ENCODE results near the gene PLOD3.

Gene PLOD3

GRCh38 chr7:101251871-101252659, 34.7 kb upstream of the PLOD3 start:
- peak overlapping the region; percentile 70 for H3K4me3 ChIP-seq (ENCODE audit: low read depth, low read length)
- peak; percentile 90 for DNase-seq (ENCODE audit: low read depth, low spot score)
- ChIA-PET CTCF (interaction anchor here (0.7 to 2.5 kb wide), 5 partner anchors 9 to 108 kb away, joined by 3 to 12 read pairs (median 6); no protein-coding TSS in a partner anchor), POLR2A (interaction anchor here (0.9 to 1.0 kb wide), 2 partner anchors 31 to 34 kb away, joined by 3 read pairs; partner anchors contain the start of genes PLOD3 and ZNHIT1)
- no peak for TF ChIP-seq CTCF (IDR thresholded peaks at IDR 0.05; ENCODE audit: insufficient read depth, low read length, missing control alignments)

GRCh38 chr7:101250324-101250723, 32.9 kb upstream of the PLOD3 start:
- ChIA-PET CTCF (interaction anchor here (0.6 to 0.7 kb wide), 2 partner anchors 58 to 106 kb away, joined by 3 read pairs; no protein-coding TSS in a partner anchor), POLR2A (no interaction called here)
- no peak for DNase-seq (ENCODE audit: low read depth, low spot score)

GRCh38 chr7:101248276-101248675, 30.9 kb upstream of the PLOD3 start:
- TF ChIP-seq CTCF (IDR thresholded peaks at IDR 0.05; ENCODE audit: insufficient read depth, low read length, missing control alignments), result no peak
- DNase-seq (ENCODE audit: low read depth, low spot score), result no peak
- H3K4me3 ChIP-seq (ENCODE audit: low read depth, low read length), result no peak overlapping the region
- ChIA-PET POLR2A (no interaction called here), CTCF (interaction anchor here (1.1 to 1.2 kb wide), 2 partner anchors 56 to 104 kb away, joined by 3 to 4 read pairs; no protein-coding TSS in a partner anchor)

More at GRCh38 chr7:101250324-101250723, 32.9 kb upstream of the PLOD3 start:
- no peak overlapping the region for H3K4me3 ChIP-seq (ENCODE audit: low read depth, low read length)
- no peak for TF ChIP-seq CTCF (IDR thresholded peaks at IDR 0.05; ENCODE audit: insufficient read depth, low read length, missing control alignments)

GRCh38 chr7:101245147-101245668, 27.8 kb upstream of the PLOD3 start:
- POLR2A ChIA-PET, result interaction anchor here (0.7 to 2.2 kb wide), 2 partner anchors 9 to 28 kb away, joined by 3 to 14 read pairs; partner anchors contain the start of genes PLOD3 and ZNHIT1

GRCh38 chr7:101244375-101245146, 27.2 kb upstream of the PLOD3 start, which contains the start of gene FIS1:
TSS of gene FIS1 (minus strand) at chr7:101245081. CDS start at chr7:101245004, 77 bp downstream.
- peak; percentile 94 for TF ChIP-seq CTCF (IDR thresholded peaks at IDR 0.05; ENCODE audit: insufficient read depth, low read length, missing control alignments)
- CTCF ChIA-PET, result interaction anchor here (0.7 to 5.1 kb wide), 31 partner anchors 7 to 355 kb away, joined by 3 to 95 read pairs (median 6); partner anchors contain the start of genes ACHE, PLOD3, TRIM56 and UFSP1
- peak within 1 kb of the TSS; percentile 94 for H3K4me3 ChIP-seq (ENCODE audit: low read depth, low read length)
- DNase-seq (ENCODE audit: low read depth, low spot score), result no peak
- POLR2A ChIA-PET, result interaction anchor here (0.9 to 2.2 kb wide), 8 partner anchors 9 to 355 kb away, joined by 3 to 14 read pairs (median 4); partner anchors contain the start of genes PLOD3, SERPINE1, UFSP1 and ZNHIT1

More at GRCh38 chr7:101245147-101245668, 27.8 kb upstream of the PLOD3 start:
- H3K4me3 ChIP-seq (ENCODE audit: low read depth, low read length), result peak overlapping the region; percentile 94
- no peak for DNase-seq (ENCODE audit: low read depth, low spot score)
- TF ChIP-seq CTCF (IDR thresholded peaks at IDR 0.05; ENCODE audit: insufficient read depth, low read length, missing control alignments), result no peak
- CTCF ChIA-PET, result interaction anchor here (0.7 to 5.1 kb wide), 19 partner anchors 10 to 168 kb away, joined by 3 to 95 read pairs (median 9); partner anchors contain the start of genes PLOD3 and ZNHIT1
